Measurements from ENCODE around the gene SLC39A8.
"Not testable (repeated sequence)": the region's sequence is repeated elsewhere in the genome, so short reads cannot be mapped to it uniquely, and the experiment has no call there.

The SLC39A8 gene

DNA sequence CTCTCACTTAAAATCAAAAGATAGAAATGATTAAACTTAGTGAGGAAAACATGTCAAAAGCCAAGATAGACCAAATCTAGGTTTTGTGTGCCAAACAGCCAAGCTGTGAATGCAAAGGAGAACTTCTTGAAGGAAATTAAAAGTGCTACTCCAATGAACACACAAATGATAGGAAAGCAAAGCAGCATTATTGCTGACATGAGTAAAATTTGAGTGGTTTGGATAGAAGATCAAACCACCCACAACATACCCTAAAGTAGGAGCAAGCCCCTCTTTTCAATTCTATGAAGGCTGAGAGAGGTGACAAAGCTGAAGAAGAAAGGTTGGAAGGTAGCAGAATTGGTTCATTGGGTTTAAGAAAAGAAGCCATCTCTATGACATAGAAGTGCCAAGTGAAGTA lies 56.8 kb downstream of the SLC39A8 start:
- Histone ChIP-seq H3K27me3 (replicated peaks) (no peaks in the 10 kb centered on the region), H3K4me3 (ENCODE audit: low read depth, low read length) (no peak overlapping the region), H3K36me3 (replicated peaks) (no peaks in the 10 kb centered on the region), H3K27ac (no peak overlapping the region)
- TF ChIP-seq, protein P1, sequence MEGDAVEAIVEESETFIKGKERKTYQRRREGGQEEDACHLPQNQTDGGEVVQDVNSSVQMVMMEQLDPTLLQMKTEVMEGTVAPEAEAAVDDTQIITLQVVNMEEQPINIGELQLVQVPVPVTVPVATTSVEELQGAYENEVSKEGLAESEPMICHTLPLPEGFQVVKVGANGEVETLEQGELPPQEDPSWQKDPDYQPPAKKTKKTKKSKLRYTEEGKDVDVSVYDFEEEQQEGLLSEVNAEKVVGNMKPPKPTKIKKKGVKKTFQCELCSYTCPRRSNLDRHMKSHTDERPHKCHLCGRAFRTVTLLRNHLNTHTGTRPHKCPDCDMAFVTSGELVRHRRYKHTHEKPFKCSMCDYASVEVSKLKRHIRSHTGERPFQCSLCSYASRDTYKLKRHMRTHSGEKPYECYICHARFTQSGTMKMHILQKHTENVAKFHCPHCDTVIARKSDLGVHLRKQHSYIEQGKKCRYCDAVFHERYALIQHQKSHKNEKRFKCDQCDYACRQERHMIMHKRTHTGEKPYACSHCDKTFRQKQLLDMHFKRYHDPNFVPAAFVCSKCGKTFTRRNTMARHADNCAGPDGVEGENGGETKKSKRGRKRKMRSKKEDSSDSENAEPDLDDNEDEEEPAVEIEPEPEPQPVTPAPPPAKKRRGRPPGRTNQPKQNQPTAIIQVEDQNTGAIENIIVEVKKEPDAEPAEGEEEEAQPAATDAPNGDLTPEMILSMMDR (IDR thresholded peaks at IDR 0.05; ENCODE audit: low read depth, low read length, missing control alignments): no peak
- no peak for DNase-seq
- in situ Hi-C loops (cut with HindIII; ENCODE audit: low pct_ligation_motif_present, low sequenced_read_pairs): no loop called here

DNA sequence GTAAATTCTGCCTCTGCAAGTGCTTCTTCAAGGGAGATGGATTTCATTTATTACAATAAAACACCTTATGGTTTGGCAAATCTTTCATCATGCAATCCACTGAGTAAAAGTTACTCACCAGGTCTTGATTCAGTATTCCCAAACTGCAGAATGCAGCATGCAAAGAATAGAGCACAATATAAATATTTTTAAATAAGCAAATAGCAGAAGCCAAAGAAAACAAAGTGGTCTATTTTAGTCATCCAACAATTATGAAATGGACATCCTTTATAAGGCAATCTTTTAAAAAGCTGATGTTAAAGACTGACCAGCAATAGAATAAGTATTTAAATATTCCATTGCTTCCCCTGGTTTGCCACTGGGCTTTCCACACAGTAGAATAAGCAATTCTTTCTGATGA lies 59.5 kb downstream of the SLC39A8 start:
- no peaks in the 10 kb centered on the region for H3K27me3 ChIP-seq (replicated peaks)
- H3K27ac ChIP-seq: no peak overlapping the region
- DNase-seq: no peak
- no peaks in the 10 kb centered on the region for H3K36me3 ChIP-seq (replicated peaks)
- TF ChIP-seq, protein P1 (IDR thresholded peaks at IDR 0.05; ENCODE audit: low read depth, low read length, missing control alignments): no peak
- no peak overlapping the region for H3K4me3 ChIP-seq (ENCODE audit: low read depth, low read length)
- in situ Hi-C loops (cut with HindIII; ENCODE audit: low pct_ligation_motif_present, low sequenced_read_pairs): no loop called here

DNA sequence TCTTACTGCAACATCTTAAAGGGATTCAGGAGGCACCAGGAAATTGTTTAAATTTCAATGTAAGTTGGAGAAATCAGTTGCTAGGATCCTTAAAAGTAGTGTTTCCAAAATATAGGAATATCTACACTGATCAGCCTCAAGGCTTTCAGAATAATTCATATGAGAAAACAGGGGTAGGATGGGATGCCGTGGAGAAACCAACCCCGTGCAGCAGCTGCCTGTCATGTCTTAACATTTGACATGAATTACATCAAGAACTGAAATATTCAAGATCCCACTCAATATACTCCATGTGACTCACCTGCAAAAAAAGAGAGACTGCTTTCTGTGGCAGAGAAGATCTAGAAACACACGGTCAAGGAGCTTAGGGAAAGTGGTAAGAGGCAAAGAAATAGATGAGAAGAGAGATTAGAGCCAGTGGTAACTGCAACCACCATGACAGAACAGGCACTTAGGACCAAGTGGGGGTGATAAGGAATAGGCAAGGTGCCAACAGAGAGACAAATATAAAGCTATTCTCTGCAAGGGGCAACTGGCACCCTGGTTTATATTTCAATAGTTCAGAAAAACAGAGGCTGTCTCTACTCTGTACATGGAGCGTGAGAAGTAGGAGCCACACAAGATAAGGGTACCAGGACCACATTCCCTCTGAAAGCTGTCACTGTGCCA lies 64.0 kb downstream of the SLC39A8 start:
- H3K4me3 ChIP-seq (ENCODE audit: low read depth, low read length): no peak overlapping the region
- TF ChIP-seq, protein P1 (IDR thresholded peaks at IDR 0.05; ENCODE audit: low read depth, low read length, missing control alignments): no peak
- no peak overlapping the region for H3K27ac ChIP-seq
- no peaks in the 10 kb centered on the region for H3K27me3 ChIP-seq (replicated peaks)
- no peak for DNase-seq
- H3K36me3 ChIP-seq (replicated peaks): no peaks in the 10 kb centered on the region
- in situ Hi-C loops (cut with HindIII; ENCODE audit: low pct_ligation_motif_present, low sequenced_read_pairs): no loop called here

DNA sequence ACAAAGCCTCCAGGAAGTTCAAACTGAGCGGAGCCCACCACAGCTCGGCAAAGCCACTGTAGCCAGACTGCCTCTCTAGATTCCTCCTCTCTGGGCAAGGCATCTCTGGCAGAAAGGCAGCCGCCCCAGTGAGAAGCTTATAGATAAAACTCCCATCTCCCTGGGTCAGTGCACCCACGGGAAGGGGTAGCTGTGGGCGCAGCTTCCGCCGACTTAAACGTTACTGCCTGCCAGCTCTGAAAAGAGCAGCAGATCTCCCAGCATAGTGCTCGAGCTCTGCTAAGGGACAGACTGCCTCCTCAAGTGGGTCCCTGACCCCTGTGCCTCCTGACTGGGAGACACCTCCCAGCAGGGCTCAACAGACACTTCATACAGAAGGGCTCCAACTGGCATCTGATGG lies 72.0 kb downstream of the SLC39A8 start:
- in situ Hi-C loops (cut with HindIII; ENCODE audit: low pct_ligation_motif_present, low sequenced_read_pairs); H3K27ac ChIP-seq; DNase-seq; H3K27me3 ChIP-seq (replicated peaks); H3K4me3 ChIP-seq (ENCODE audit: low read depth, low read length); H3K36me3 ChIP-seq (replicated peaks): not testable (repeated sequence)

DNA sequence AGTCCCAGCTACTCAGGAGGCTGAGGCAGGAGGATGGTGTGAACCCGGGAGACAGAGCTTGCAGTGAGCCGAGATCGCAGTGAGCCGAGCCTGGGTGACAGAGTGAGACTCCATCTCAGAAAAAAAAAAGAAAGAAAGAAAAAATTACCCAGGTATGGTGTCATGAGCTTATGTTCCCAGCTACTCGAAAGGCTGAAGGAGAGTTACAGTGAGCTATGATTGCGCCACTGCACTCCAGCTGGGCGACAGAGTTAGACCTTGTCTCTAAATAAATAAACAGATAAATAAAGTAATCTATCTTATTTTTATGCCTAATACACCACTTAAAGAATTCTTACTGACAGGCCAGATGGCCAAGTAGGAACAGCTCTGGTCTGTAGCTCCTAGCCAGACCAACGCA lies 73.0 kb downstream of the SLC39A8 start:
- Histone ChIP-seq H3K4me3 (ENCODE audit: low read depth, low read length) (no peak overlapping the region), H3K27ac (no peak overlapping the region)
- in situ Hi-C loops (cut with HindIII; ENCODE audit: low pct_ligation_motif_present, low sequenced_read_pairs): no loop called here

DNA sequence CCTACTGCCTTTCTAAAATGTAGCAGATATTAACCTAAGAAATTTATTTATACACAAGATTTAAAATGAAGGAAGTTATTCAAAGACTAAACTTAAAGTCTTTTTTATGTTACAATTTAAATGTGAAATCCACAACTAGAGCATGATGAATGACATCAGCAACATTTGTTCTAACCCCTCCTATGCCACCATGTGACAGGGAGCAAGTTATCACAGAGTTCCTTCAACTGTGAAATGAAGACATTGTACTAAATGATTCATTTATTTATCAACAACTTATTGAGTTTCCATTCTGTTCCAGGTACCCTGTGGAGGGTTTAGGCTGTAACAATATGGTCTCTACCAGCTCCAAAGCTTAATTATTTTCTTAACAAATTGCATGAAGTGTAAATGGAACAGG lies 76.9 kb downstream of the SLC39A8 start:
- H3K36me3 ChIP-seq (replicated peaks): no peaks in the 10 kb centered on the region
- no peak for DNase-seq
- in situ Hi-C loops (cut with HindIII; ENCODE audit: low pct_ligation_motif_present, low sequenced_read_pairs): no loop called here
- H3K27ac ChIP-seq: no peak overlapping the region
- no peaks in the 10 kb centered on the region for H3K27me3 ChIP-seq (replicated peaks)
- TF ChIP-seq, protein P1 (IDR thresholded peaks at IDR 0.05; ENCODE audit: low read depth, low read length, missing control alignments): no peak
- no peak overlapping the region for H3K4me3 ChIP-seq (ENCODE audit: low read depth, low read length)

More for the DNA sequence above, 73.0 kb downstream of the SLC39A8 start:
- TF ChIP-seq, protein P1 (IDR thresholded peaks at IDR 0.05; ENCODE audit: low read depth, low read length, missing control alignments): no peak
- no peak for DNase-seq
- Histone ChIP-seq H3K27me3 (replicated peaks) (no peaks in the 10 kb centered on the region), H3K36me3 (replicated peaks) (no peaks in the 10 kb centered on the region)
